Left kidney (tissue), 2 donors: Measurements from ENCODE around the gene TNP1. TPM values are rescaled to one million over a fixed set of nuclear protein-coding genes. Genes with fewer than 3 reads are reported as not detected.

Experiments
- DNase-seq: peaks from one replicate; pipeline ENCODE4 v3.0.0-alpha.2; 2013
- polyA plus RNA-seq: library from polyadenylated mRNA; unstranded; fragments of 120-200 nt; gene quantifications from one replicate; pipeline ENCODE4 v1.2.1, GENCODE V29; 2013; ENCODE audit not compliant: insufficient read length

Gene TNP1
- polyA plus RNA-seq, 1 donor = not detected

DNA sequence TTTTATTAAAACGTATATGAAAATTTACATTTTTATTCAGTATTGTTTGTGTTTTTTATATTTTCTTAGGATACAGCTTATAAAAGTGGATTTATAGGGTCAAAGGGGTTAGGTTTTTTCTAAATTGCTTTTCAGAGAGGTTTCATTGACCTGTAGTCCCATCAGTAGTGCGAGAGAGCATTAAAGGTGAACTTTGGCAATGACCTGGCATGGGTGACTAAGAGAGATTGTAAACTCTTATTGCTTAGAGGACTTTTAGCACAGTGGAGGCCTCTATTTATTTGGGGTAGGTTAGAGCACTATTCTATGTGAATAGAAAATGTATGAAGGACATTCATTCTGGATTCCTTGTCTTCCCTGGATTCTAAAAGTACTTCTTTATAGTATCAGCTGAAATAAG lies 16.0 kb upstream of the TNP1 start:
- DNase-seq = no peak

DNA sequence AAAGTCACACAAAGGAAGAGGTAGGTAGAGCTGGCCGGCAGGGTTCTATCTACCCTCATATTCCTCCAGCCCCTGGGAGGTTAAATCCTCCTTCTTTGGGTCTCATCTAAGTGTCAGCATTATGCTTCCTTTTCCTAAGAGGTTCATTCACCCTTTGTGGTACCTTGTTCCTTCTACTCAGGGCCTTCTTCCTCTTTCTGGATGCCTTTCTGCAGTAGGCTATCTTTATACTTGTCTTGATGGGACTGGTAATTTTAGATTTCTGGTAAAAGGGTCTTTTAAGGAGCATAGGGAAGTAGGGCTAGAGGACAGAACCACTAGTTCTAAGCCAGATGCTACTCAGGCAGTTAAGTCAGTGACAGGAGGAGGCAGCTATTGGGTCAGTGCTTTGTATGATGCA lies 13.7 kb upstream of the TNP1 start:
- DNase-seq = no peak

DNA sequence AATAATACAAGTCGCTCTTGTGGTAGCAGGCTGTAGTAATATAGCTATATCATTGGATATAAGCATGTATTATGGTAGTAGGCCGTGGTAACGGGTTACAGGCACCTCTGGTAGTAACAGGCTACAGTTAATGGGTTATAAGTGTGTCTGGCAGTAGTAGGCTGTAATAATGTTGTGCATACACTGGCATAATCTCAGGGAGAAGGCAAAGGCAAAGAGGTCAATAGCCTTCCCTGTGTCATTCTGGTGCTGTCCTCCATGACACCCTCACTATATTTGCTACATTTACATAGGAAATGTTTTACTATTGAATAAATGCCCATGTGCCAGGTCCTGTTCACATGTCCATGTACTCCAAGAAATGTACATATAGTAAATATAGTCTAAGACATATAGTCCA lies 12.8 kb upstream of the TNP1 start:
- DNase-seq = no peak

GRCh38 chr2:216872040-216872439 lies 12.2 kb upstream of the TNP1 start:
- DNase-seq = no peak

DNA sequence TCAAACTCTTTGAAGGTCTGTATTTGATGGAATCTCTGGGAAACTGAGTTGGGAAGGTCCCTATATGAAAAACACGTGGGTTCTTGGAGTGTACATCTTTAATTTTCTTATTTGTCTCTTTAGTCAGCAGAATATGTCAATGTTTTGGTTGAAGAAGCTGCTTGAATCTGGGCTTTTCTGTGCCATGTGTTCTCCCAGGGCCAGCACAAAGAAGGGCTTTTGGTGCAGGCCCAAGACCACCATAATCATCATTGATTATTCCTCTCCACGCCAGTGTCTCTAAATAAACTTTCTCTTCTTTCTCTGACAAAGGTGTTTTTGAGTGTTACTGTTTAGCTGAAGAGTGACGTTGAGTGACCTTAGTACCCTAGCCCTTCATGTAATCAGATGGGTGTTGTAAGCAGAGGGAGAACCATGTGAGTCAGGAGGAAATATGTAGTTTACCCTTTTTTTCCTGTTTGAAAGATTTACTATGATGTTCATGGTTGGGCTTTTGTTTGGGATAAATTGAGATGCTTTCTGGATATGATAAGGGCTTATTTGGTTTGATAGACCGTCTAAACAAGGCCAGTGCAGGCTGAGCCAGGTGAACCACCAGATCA lies 11.6 kb upstream of the TNP1 start:
- DNase-seq = no peak

- DNase-seq = no peak
Measured at GRCh38 chr2:216870508-216871332, 10.9 kb upstream of the TNP1 start.

DNA sequence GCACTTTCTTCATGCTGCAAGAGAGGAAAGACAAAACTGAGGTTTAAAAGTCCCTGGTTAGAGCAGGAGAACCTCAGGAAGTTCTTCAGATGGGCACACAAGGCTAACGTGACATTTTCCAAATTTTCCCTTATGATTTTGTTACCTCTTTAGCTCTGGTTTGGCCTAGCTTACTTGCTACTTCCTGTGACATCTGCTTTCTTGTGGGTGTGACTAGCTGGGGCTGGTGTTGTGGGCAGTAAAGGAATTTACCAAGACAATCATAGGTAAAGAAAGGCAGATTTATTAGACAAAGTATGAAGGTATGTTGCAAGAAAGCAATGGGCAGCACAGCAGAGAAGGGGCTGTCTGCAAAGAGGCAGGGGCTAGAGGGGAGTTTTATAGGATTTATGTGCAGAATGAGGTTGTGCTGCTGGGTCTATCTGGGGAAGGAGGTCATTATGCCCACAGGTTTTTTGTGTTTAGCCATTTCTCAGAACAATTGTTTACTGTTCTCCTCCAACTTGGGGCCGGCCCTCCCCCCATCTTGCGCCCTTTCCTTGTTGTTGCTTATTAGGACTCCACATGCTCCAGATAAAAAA lies 6.7 kb upstream of the TNP1 start:
- no peak for DNase-seq

GRCh38 chr2:216865658-216866057 lies 5.8 kb upstream of the TNP1 start:
- DNase-seq = no peak

DNA sequence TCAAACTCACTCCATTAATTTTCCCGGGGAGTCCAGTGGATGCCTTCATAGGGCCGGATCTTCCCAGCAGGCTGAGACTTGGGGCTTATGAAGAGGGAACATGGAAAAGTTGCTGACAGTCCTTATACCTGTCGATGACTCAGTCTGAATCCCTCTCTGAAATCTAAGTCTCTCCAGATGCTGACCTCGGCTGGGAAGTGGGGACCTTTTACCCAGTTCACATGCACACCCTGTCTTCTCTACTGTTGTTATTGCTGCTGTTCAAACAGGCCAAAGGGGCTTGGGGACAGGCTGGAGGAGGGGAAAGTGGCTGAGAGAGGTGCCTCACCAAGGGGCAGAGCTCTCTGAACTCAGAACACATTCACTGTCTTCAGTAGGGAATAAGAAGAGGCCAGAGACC lies 4.1 kb upstream of the TNP1 start:
- DNase-seq = no peak

DNA sequence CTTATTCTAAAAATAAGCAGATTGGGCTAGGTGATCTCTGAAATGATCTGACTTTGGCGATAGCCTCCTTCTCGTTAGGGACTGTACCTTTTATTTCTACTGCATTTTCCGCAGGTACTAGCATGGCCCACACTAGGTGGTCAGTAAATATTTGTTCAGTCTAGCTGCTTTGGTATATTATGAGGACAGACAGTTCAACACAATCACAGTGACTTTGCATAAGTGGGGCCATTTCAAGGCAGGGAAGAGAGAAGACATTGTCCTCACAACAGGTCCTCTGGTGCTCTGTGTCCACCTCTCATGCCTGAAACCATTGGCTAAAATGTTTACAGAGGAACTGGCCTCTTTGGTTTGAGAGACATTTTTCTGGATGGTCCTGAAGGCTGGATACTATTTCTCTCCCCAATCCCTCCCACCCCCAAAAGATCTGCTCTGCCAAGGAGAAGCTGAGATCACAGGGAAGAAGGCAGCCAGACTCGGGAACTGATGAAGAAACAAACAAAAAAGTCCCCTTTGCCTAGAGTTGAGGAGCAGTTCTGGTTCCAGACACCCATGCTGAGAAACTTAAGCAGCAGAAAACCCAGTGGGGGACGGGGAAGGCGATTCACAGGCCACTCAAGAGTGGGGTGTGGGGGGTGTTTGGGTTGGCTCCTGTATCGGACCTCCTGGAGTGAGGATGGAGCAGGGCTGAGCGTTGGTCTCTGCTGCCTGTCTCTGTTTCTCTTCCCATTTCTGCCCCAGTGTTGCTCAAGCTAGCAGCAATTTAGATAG lies 2.9 kb upstream of the TNP1 start:
- no peak for DNase-seq

DNA sequence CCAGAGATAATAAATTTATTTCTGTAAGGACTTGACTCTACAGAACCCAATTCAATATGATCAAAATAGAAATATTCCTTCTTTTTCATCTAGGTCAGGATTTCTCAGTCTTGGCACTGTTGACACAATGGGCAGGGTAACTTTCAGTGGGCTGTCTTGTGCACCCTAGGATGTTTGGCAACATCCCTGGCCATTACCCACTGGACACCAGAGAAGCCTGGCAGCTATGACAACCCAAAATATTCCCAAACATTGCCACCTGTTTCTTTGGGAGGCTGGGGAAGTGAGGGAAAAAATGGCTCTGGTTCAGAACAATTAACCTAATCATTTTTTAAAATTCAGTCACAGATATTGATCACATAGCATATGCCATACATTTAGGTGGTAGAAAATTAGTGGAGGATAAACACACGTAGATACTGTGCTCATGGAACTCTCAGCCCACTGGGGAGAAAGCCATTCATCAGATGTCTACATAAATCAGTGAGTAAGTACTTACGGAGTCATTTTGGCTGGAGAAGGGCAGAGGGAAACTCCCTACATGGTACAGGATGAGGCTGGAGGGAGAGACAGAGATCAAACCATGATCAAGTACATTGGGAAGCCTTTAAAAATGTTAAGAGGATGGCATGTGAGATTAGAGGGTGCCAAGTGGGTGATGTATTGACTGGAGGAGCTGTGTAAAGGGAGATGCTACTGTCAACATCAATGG lies 718 bp upstream of the TNP1 start:
- DNase-seq = no peak

- no peak for DNase-seq
Measured at GRCh38 chr2:216858312-216858711, 1.6 kb downstream of the TNP1 start.

DNA sequence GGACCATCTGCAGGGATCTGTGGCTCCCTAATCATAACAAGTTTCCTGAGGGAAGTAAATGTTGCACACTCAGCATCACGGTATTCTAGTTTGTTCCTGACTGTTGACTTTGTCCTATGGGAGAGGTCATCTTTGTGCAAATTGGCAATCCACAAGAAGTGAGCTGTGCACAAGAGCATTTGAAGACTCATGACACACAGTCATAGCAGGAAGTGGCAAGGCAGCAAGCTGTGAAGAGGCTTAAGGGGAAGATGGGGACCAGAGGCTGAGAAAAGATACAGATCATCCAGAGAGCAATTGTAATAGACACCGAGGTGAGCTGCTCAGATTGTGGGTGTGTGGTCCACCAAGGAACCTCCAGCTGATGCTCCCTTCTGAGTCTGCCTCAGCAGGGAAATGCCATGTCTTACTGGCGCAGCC lies 2.7 kb downstream of the TNP1 start:
- DNase-seq = no peak

GRCh38 chr2:216856406-216857065 lies 3.3 kb downstream of the TNP1 start:
- no peak for DNase-seq

DNA sequence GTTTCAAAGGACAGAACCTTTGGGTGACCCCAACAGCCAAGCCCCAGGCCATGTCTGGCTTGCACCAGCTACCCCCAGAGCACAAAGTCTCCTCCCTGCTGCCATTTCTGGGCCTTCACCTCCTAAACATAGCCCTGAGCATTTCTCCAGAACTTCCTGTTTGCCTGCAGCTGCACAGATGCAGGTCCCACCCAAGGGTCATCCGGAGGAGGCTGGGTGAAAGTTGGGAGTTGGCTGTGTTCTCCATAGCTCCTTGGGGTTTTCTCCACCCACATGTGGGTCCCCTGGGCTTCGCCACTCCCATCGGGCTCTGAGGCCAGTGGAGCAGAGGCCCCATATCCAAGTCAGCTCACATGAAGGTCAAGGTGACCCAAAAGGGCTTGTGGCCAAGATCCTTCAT lies 4.3 kb downstream of the TNP1 start:
- no peak for DNase-seq

DNA sequence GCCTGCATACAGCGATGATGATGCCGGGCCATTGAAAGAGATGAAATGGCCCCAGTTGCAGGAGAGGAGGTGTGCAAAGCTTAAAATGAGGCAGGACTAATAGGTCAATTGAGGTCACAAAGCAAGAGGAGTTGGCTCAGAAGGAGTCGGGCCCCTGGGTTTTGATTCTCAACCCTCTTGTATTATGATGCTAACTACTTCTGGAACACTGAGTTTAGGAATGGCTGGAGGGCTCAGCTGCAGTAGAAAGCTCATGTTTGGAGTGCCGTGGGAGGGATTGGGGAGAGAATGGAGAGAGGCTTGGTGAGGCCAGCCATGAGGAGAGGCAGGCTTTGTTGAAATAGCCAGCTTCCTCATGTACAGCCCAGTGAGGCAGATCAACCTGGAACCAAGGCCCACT lies 4.8 kb downstream of the TNP1 start:
- DNase-seq = no peak

GRCh38 chr2:216851486-216852090 lies 8.3 kb downstream of the TNP1 start:
- DNase-seq = no peak

DNA sequence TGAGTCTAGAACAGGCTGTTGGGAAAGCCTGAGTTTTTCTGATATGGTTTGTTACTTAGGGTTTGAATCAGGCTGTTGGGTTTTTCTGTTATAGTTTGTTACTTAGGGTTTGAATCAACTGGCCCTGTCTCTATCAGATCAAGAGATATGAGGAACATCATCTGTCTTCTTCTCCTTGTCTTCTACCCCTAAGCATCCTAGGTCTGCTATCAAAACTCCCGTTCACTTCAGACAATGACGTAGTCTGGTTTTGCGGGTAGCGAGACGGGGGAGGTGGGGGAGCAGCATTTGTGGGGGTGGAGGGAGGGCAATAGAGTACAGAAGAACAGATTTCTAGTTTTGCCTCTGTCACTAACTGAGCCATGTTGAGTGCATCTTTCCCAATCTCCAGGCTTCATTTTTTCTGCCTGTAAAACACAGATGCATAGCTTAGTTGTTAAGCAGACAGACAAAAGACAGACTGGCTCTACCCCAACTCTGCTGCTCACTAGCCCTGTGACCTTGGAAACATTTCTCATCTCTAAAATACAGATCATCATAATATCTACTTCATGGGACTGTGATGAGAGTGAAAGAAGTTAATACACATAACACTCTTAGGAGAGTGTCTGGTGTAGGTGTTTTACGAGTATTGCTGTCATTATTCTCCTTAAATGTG lies 9.1 kb downstream of the TNP1 start:
- DNase-seq = no peak

DNA sequence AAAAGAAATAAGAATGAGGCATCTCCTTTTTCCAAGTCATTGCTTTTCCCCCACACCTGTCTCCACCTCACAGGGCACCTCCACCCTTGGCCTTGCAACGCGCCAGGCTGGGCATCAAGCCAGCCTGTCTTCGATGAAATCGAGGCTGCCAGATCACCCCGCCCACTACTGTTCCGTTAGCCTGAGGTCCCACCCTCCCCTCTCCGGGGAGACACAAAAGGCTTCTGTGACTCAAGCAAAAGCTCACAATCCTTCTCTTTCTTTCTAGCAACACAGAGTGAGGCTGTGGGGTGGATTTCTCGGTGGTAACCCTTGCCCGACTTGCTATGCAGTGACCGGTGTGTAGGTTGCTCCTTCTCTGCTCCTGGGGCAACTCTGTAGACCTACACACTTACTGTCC lies 9.9 kb downstream of the TNP1 start:
- no peak for DNase-seq

DNA sequence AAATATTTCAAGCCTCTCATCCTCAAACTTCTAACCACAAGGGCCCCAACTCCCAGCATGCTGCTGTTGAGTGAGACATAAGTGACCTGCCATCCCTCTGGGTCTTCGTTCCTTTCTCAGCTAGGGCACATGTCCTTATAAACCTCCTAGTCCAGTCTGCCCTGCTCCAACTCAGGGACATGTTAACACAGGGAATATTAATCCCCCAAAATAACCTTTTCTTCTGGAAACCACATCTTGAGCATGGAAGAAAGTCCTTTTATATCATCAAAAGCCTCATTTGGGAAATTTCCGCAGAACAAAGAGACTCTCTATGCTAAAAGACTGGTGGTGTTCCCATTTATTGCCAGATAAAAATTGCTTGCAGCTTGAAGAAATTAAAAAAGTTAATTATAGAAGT lies 14.4 kb downstream of the TNP1 start:
- no peak for DNase-seq

DNA sequence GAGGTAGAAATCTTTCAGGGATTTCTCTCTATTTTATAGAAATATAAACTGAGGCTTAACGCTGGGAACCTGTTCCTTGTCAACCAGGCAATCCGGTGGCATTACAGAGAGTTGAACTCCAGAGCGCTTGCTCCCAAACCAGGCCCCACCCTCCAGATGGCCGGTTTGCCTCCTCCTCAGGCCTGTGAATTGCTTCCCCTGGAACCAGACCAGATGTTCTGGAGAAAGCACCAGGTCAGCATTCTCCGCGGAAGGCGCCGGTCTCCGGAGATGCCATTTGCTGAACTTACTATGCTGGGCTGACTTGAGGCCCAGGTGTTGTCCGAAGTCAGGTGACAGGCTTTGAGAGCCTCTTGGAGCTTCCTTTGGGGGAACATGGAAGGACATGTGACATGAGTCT lies 17.2 kb downstream of the TNP1 start:
- no peak for DNase-seq
